ENCODE data around the gene ITGA6. TPM values are rescaled to one million over a fixed set of nuclear protein-coding genes. Genes with fewer than 3 reads are reported as not detected.
A peak's percentile ranks its signal among the peaks of the same experiment; 100 is the strongest.

The ITGA6 gene
- 100 to 1,000 TPM in 1 of 2 donors, 10 to 100 TPM in 1; 90.0 to 210 TPM for total RNA-seq

DNA sequence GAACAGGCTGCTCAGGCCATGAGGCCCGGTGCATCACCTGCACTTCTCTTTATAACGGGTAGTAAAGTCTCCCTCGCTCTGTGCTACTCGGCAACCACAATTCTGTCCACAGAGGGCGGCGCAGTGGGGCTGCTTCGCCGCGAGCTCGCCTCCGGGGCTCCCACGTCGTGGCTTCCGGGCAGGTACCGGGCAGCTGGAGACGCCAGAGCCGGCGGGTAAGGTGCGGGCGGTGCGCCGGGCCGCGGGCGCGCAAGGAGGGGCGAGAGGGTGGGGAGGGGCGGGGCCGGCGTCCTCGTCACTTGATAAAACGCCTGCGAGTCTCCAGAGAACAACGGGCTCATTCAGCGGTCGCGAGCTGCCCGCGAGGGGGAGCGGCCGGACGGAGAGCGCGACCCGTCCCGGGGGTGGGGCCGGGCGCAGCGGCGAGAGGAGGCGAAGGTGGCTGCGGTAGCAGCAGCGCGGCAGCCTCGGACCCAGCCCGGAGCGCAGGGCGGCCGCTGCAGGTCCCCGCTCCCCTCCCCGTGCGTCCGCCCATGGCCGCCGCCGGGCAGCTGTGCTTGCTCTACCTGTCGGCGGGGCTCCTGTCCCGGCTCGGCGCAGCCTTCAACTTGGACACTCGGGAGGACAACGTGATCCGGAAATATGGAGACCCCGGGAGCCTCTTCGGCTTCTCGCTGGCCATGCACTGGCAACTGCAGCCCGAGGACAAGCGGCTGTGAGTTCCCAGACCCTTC is at the start of gene ITGA6:
ITGA6 (plus strand) TSS at position 331 of the 734 bp plus-strand sequence.
- ATAC-seq, result peak; percentile 85
- Histone ChIP-seq H3K36me3 (replicated peaks in 1 of 2; ENCODE audit: insufficient read depth in 1 of 2, low read depth in 2 of 2) (no peaks in the 10 kb centered on the region), H3K4me3 (peak within 1 kb of the TSS; percentile 55 to 69), H3K4me1 (peaks cover 37% of the 10 kb centered on the region), H3K9me3 (no peaks in the 10 kb centered on the region), H3K27me3 (no peaks in the 10 kb centered on the region), H3K27ac (peak within 1 kb of the TSS; percentile 86 to 98 (median 96))
- WGBS, 2 donors, result 0% methylated on average over 2 to 71 of the region's 79 CpGs
- TF ChIP-seq, protein P1, sequence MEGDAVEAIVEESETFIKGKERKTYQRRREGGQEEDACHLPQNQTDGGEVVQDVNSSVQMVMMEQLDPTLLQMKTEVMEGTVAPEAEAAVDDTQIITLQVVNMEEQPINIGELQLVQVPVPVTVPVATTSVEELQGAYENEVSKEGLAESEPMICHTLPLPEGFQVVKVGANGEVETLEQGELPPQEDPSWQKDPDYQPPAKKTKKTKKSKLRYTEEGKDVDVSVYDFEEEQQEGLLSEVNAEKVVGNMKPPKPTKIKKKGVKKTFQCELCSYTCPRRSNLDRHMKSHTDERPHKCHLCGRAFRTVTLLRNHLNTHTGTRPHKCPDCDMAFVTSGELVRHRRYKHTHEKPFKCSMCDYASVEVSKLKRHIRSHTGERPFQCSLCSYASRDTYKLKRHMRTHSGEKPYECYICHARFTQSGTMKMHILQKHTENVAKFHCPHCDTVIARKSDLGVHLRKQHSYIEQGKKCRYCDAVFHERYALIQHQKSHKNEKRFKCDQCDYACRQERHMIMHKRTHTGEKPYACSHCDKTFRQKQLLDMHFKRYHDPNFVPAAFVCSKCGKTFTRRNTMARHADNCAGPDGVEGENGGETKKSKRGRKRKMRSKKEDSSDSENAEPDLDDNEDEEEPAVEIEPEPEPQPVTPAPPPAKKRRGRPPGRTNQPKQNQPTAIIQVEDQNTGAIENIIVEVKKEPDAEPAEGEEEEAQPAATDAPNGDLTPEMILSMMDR (IDR thresholded peaks at IDR 0.05), result peak in 4 of 7 experiments; percentile 28 to 52 (median 36)
- TF ChIP-seq POLR2A (IDR thresholded peaks at IDR 0.05), result peak; percentile 87 to 97 (median 92)
- peak; percentile 91 to 93 (median 92) for DNase-seq
- intact Hi-C loops (cut with DNase I), result no loop called here

DNA sequence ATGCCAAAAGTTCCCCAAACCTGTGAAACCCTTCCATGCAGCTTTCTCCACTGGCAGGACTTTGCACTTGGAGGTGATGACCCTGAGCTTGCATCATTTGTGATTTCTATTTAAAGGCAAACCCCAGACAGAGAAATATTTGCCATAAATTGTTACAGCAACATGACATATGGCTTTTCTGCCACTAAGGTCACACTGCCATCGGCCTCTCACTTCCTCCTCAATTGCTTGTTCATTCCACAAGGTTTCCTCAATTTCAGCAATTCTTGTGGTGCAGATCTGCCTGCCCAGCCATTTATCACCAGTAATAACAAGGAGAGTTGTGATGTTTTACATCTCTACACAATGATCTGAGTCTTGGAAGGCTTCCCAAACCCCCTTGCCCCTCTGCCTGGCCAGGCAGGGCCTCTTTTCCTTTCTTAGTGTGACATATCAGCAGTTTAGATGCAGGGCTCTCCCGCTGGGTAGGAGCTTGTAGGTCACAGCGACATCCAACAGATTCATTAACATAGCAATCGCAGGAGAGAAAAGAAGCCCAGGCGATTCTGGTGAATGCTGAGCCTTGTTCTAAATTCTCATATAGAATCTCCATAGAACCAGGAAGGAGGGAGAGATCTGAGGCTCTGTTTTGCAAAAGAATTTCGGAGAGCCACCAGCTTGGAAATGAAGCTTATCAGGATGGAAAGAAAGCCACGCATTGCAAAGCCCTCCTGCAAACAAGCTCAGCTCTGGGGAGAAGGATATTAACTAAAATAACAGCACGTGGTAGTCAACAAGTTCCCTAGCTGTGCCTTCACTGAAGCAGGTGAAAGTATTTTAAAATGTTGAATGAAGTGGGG is 46.7 kb upstream of the ITGA6 start:
- Histone ChIP-seq H3K9me3 (no peaks in the 10 kb centered on the region), H3K36me3 (replicated peaks in 1 of 2; ENCODE audit: insufficient read depth in 1 of 2, low read depth in 2 of 2) (no peaks in the 10 kb centered on the region), H3K27me3 (no peaks in the 10 kb centered on the region), H3K27ac (peak overlapping the region in 3 of 4 donors; percentile 50 to 58 (median 52)), H3K4me3 (no peak overlapping the region), H3K4me1 (peaks cover 41% of the 10 kb centered on the region)
- intact Hi-C loops (cut with DNase I), result no loop called here
- peak; percentile 28 for ATAC-seq
- 13 to 21% methylated on average over 8 of the region's 8 CpGs for WGBS, 2 donors
- TF ChIP-seq POLR2A (IDR thresholded peaks at IDR 0.05), result no peak
- TF ChIP-seq, protein P1 (IDR thresholded peaks at IDR 0.05), result no peak
- DNase-seq, result peak in 2 of 4 donors; percentile 14

DNA sequence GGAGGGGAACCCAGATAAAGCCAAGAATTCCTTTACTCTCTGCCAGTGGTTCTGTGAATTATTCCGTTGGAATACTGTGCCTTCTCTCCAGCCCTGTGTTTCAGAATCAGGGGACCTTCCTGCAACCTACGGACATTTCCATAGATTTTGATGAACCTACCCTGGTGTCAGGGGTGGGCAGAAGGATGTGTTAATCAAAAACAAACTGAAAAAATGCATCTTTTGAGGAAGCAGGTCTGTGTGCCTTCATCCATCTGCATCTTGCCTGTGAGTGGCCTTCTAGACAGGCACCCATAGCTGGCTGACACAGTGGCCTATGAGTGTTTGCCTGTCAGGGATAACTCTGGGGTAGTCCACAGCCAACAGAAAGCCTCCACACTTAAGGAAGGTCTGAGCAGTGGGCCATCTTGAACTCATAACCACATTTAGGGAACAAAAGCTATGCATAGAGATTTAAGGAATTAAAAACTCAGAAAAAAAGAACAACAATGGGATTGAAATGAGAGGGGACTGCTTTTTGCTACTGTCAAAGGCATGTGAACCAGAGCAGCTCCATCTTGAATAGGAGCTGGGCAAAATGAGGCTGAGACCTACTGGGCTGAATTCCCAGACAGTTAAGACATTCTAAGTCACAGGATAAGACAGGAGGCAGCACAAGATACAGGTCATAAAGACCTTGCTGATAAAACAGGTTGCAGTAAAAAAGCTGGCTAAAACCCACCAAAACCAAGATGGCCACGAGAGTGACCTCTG is 45.9 kb upstream of the ITGA6 start:
- Histone ChIP-seq H3K36me3 (replicated peaks in 1 of 2; ENCODE audit: insufficient read depth in 1 of 2, low read depth in 2 of 2) (no peaks in the 10 kb centered on the region), H3K27me3 (no peaks in the 10 kb centered on the region), H3K27ac (peak overlapping the region in 3 of 4 donors; percentile 50 to 58 (median 52)), H3K4me3 (no peak overlapping the region), H3K9me3 (no peaks in the 10 kb centered on the region), H3K4me1 (peaks cover 33% of the 10 kb centered on the region)
- no peak for DNase-seq
- intact Hi-C loops (cut with DNase I), result no loop called here
- TF ChIP-seq, protein P1 (IDR thresholded peaks at IDR 0.05), result no peak
- TF ChIP-seq POLR2A (IDR thresholded peaks at IDR 0.05), result no peak
- WGBS, 2 donors, result 35 to 50% methylated on average over 3 of the region's 3 CpGs
- ATAC-seq, result no peak

DNA sequence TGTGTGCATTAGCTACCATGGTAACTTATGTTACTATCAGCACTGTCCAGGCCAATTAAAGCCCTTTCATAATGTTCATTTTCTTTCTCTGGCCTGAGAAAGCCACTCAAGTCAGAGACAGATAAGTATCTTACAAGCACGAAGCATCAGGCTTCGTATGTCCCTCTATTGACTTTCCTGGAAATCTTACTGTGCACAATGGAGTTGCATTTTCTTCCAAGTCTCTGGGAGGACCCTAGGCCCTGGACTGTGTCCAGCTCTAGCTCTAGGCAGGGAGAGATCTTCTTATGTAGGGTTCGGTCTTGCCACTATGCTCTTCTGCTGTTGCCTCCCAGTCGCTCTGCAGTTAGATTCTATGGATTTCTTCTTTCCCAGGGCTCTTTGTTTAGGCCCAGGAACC is 40.0 kb upstream of the ITGA6 start:
- no peaks in the 10 kb centered on the region for H3K9me3 ChIP-seq
- no peaks in the 10 kb centered on the region for H3K27me3 ChIP-seq
- no peak overlapping the region for H3K27ac ChIP-seq
- H3K36me3 ChIP-seq (replicated peaks in 1 of 2; ENCODE audit: insufficient read depth in 1 of 2, low read depth in 2 of 2), result no peaks in the 10 kb centered on the region
- 71 to 85% methylated on average over 4 of the region's 4 CpGs for WGBS, 2 donors
- H3K4me1 ChIP-seq, result no peaks in the 10 kb centered on the region
- ATAC-seq, result no peak
- TF ChIP-seq, protein P1 (IDR thresholded peaks at IDR 0.05), result no peak
- no peak overlapping the region for H3K4me3 ChIP-seq
- intact Hi-C loops (cut with DNase I), result no loop called here
- no peak for DNase-seq

Measured in body of pancreas (tissue), 4 donors.